K562 (cell line): ENCODE results near the gene ADTRP. TPM values are rescaled to one million over a fixed set of nuclear protein-coding genes. Genes with fewer than 3 reads are reported as not detected.

Source experiments
- ATAC-seq: fragments of 200-7000 bp; cut with Tn5 transposase; 3 replicates; pipeline ENCODE4 v1.9.1; 2020; ENCODE audit warnings: moderate library complexity
- BruUV-seq: library from RNA; stranded (reverse); fragments of 400-500 nt; replicated peaks from 2 replicates; lab custom pipeline; 2021; lab: Mats Ljungman, UMichigan
- CTCF ChIA-PET: fragments of 300-600 bp; formaldehyde crosslinking; extraction: SDS; loops from one replicate; lab custom pipeline; 2021; ENCODE audit warnings: low intra/inter-chr PET ratio; lab: Yijun Ruan, JAX
- POLR2A ChIA-PET: fragments of 300-600, 350-650 bp; sonication (Branson Sonifier 250); formaldehyde crosslinking; extraction: SDS; loops from one replicate; lab custom pipeline; 2021; ENCODE audit warnings: antibody characterized with exemption, inconsistent platforms; lab: Yijun Ruan, JAX
- DNase-seq, 4 experiments: peaks; one replicate each; pipeline versions ENCODE4 v3.0.0 to v3.0.0-alpha.2; 2011 to 2018; ENCODE audit warnings: low spot score in 3 of 4, mixed read lengths in 3 of 4; ENCODE audit errors: extremely low read depth in 1 of 4
- FAIRE-seq: peaks from 2 replicates; lab custom pipeline; 2011; peaks lifted over from hg19 to GRCh38; lab: Jason Lieb, UNC
- H2AFZ ChIP-seq: 2 replicates; pipeline ENCODE4 v1.6.0; 2011; ENCODE audit warnings: low read depth, low read length, control low read depth, inconsistent platforms
- H3K27ac ChIP-seq: fragments of 200-600 bp; 3 replicates; pipeline ENCODE4 v1.8.0; 2011; ENCODE audit warnings: low read depth, mild to moderate bottlenecking, control low read depth, inconsistent platforms, low read length, moderate library complexity, mixed read lengths; ENCODE audit errors: extremely low read depth
- H3K27me3 ChIP-seq, 2 experiments: fragments of 300-600 bp in 1 of 2; 2 replicates in 1 of 2; 3 replicates in 1 of 2; pipeline versions ENCODE4 v1.6.0 to v1.8.0; 2011; ENCODE audit warnings: inconsistent platforms in 2 of 2, low read length in 2 of 2, mild to moderate bottlenecking in 1 of 2, mixed read lengths in 1 of 2, moderate library complexity in 1 of 2; ENCODE audit not compliant: control insufficient read depth in 2 of 2, insufficient read depth in 2 of 2
- H3K36me3 ChIP-seq: fragments of 300-600 bp; 3 replicates; pipeline ENCODE4 v1.8.0; 2011; ENCODE audit warnings: mild to moderate bottlenecking, low read length, inconsistent platforms; ENCODE audit not compliant: control insufficient read depth, insufficient read depth
- H3K4me1 ChIP-seq, 2 experiments: fragments of 200-600 bp in 1 of 2; replicated peaks in 1 of 2; 2 replicates in 1 of 2; 3 replicates in 1 of 2; pipeline versions ENCODE4 v1.5.1 to v1.8.0; 2011; ENCODE audit warnings: inconsistent platforms in 2 of 2, low read length in 2 of 2, mild to moderate bottlenecking in 1 of 2, mixed read lengths in 1 of 2, moderate library complexity in 1 of 2; ENCODE audit not compliant: control insufficient read depth in 2 of 2, insufficient read depth in 2 of 2
- H3K4me2 ChIP-seq: 2 replicates; pipeline ENCODE4 v1.6.1; 2011; ENCODE audit warnings: low read length, control low read depth, inconsistent platforms, mixed read lengths; ENCODE audit not compliant: insufficient read depth
- H3K4me3 ChIP-seq: fragments of 200-600 bp; sonication (generic), shearing (Covaris generic); 2 replicates; pipeline ENCODE4 v1.5.1; 2016; ENCODE audit warnings: control low read depth, inconsistent platforms
- H3K79me2 ChIP-seq: fragments of 200-600 bp; 3 replicates; pipeline ENCODE4 v1.8.0; 2011; ENCODE audit warnings: low read length, inconsistent platforms; ENCODE audit not compliant: control insufficient read depth, insufficient read depth
- H3K9ac ChIP-seq, 2 experiments: 2 replicates each; pipeline versions ENCODE4 v1.6.0 to v1.6.1; 2011; ENCODE audit warnings: low read depth in 2 of 2, low read length in 2 of 2, control low read depth in 1 of 2, inconsistent platforms in 1 of 2, mild to moderate bottlenecking in 1 of 2, mixed read lengths in 1 of 2; ENCODE audit not compliant: insufficient read depth in 1 of 2
- H3K9me1 ChIP-seq: one replicate; pipeline ENCODE4 v1.6.0; 2011; ENCODE audit warnings: inconsistent platforms, mild to moderate bottlenecking, low read length, moderate library complexity; ENCODE audit not compliant: control insufficient read depth, insufficient read depth
- H3K9me3 ChIP-seq: replicated peaks from 2 replicates; pipeline ENCODE4 v1.5.1; 2011; ENCODE audit warnings: low read depth, low read length, inconsistent platforms; ENCODE audit not compliant: control insufficient read depth, insufficient read depth
- H4K20me1 ChIP-seq: replicated peaks from 2 replicates; pipeline ENCODE4 v1.6.1; 2011; ENCODE audit warnings: low read length, inconsistent platforms, mixed read lengths; ENCODE audit not compliant: control insufficient read depth, insufficient read depth
- BDP1 ChIP-seq: IDR thresholded peaks from 3 replicates; pipeline ENCODE4 v1.6.1; 2011; ENCODE audit not compliant: insufficient read length, insufficient read depth
- DNMT1 ChIP-seq: fragments of 450-650 bp; IDR thresholded peaks from 2 replicates; pipeline ENCODE4 v1.6.1; 2016; ENCODE audit warnings: antibody characterized with exemption, mild to moderate bottlenecking
- GATAD2A ChIP-seq: fragments of 450-650 bp; IDR thresholded peaks from 2 replicates; pipeline ENCODE4 v1.6.1; 2017
- MAFF ChIP-seq: IDR thresholded peaks from 2 replicates; pipeline ENCODE4 v1.6.1; 2012; ENCODE audit warnings: low read length, improper control_type of control experiment
- MCM3 ChIP-seq: fragments of 450-650 bp; IDR thresholded peaks from 2 replicates; pipeline ENCODE4 v1.6.1; 2016
- NFIC ChIP-seq: fragments of 450-650 bp; IDR thresholded peaks from 2 replicates; pipeline ENCODE4 v1.6.1; 2017; ENCODE audit warnings: mild to moderate bottlenecking, inconsistent platforms
- NR2C2 ChIP-seq, 2 experiments: fragments of 200-800 bp in 1 of 2; sonication (Bioruptor generic) in 1 of 2; sonication (generic) in 1 of 2; formaldehyde crosslinking in 1 of 2; IDR thresholded peaks; 2 replicates each; pipeline versions ENCODE4 v1.6.1 to v1.8.0; 2016 to 2022; ENCODE audit warnings: mild to moderate bottlenecking in 1 of 2, missing compliant biosample characterization in 1 of 2, missing genetic modification characterization in 1 of 2, missing genetic modification reagents in 1 of 2
- SAFB2 ChIP-seq: fragments of 200-400 bp; formaldehyde crosslinking; IDR thresholded peaks from 2 replicates; pipeline ENCODE4 v1.6.1; 2018; ENCODE audit warnings: borderline replicate concordance, low read length, low read depth, moderate library complexity; ENCODE audit not compliant: severe bottlenecking
- ZNF253 ChIP-seq: fragments of 250-450 bp; sonication (Bioruptor Pico); conservative IDR thresholded peaks from 2 replicates; pipeline ENCODE4 v1.6.1; 2021; ENCODE audit warnings: mild to moderate bottlenecking
- ZNF444 ChIP-seq: fragments of 250-450 bp; sonication (Bioruptor Pico); IDR thresholded peaks from 2 replicates; pipeline ENCODE4 v1.4.0; 2020; ENCODE audit warnings: mild to moderate bottlenecking, moderate library complexity
- ZNF449 ChIP-seq: fragments of 250-450 bp; sonication (Bioruptor Pico); IDR thresholded peaks from 2 replicates; pipeline ENCODE4 v1.8.0; 2022; ENCODE audit warnings: moderate library complexity, mild to moderate bottlenecking, inconsistent platforms
- ZNF551 ChIP-seq: fragments of 250-450 bp; sonication (Bioruptor Pico); IDR thresholded peaks from 2 replicates; pipeline ENCODE4 v1.5.0; 2021; ENCODE audit warnings: mild to moderate bottlenecking, moderate library complexity
- ZNF589 ChIP-seq: fragments of 200-800 bp; sonication (Bioruptor generic); IDR thresholded peaks from 2 replicates; pipeline ENCODE4 v1.6.1; 2016; ENCODE audit warnings: low read depth, missing genetic modification characterization, missing compliant biosample characterization
- ZNF77 ChIP-seq: fragments of 250-450 bp; sonication (Bioruptor Pico); IDR thresholded peaks from 2 replicates; pipeline ENCODE4 v1.5.0; 2020
- WGBS: fragments of 100-300 bp; shearing (Covaris generic); methylation state at CpG from one replicate; pipeline ENCODE4 v1.1.6; 2016; ENCODE audit warnings: low coverage, mixed read lengths; ENCODE audit not compliant: insufficient coverage; ENCODE audit errors: missing lambda C conversion rate; 5-methylcytosine and 5-hydroxymethylcytosine counted together
- in situ Hi-C: fragments of 300-500 bp; cut with MboI; formaldehyde crosslinking; loops from 4 replicates; pipeline ENCODE4 v1.15.0; 2018; ENCODE audit warnings: inconsistent platforms, mixed read lengths
- intact Hi-C: fragments of 100-400 bp; cut with micrococcal nuclease; formaldehyde crosslinking; loops from 2 replicates; pipeline ENCODE4 v1.14.2; 2022
- polyA plus RNA-seq, 8 experiments: library from polyadenylated mRNA; depleted of rRNA in 4 of 8; stranded (reverse) in 5 of 8; unstranded in 3 of 8; fragments of >200 nt; fragmentation: Nextera tagmentation in 2 of 8; fragmentation: Illumina TruSeq in 1 of 8; extraction: Ambion mirVana in 2 of 8; extraction: Trizol in 1 of 8; gene quantifications; 2 replicates each; pipeline versions ENCODE4 v1.2.1 to v1.2.3, GENCODE V29; 2011 to 2014; ENCODE audit warnings: inconsistent platforms in 1 of 8, missing spikeins in 1 of 8
- total RNA-seq, 7 experiments: library from RNA; depleted of rRNA in 6 of 7; stranded (reverse); fragments of >200 nt in 6 of 7; fragmentation: Illumina TruSeq in 2 of 7; extraction: Trizol in 2 of 7; gene quantifications; 2 replicates each; pipeline versions ENCODE4 v1.2.1 to v1.2.3, GENCODE V29; 2011 to 2021; ENCODE audit warnings: low replicate concordance in 1 of 7
- TF ChIP-seq, protein P1 (sequence below): fragments of 450-650 bp; IDR thresholded peaks from 2 replicates; pipeline ENCODE4 v1.6.1; 2016; ENCODE audit warnings: low read depth

ADTRP gene
- total and polyA plus RNA-seq, 9 of the 15 experiments (the other 6 are each of a cell fraction or from before 2014, with no cell fraction given) = 7.4 to 24.0 (median 13.6) TPM

DNA sequence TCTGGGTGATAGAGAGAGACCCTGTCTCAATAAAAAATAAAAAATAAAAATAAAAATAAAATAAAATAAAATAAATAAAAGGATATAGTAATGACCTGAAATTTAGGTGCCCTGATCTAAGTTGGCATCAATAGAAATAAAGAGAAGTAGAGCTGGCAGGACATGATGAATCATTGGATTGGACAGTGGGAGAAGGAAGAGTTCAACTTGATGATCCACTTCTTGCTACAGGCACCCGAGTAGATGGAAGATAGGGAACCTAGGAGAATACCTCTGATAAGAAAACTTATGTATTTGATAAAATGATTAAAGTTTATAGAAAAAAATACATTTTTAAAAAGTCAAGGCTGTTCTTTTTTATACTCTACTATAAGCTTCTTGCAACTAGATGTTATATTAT is 79.0 kb downstream of the ADTRP start:
- no peaks in the 10 kb centered on the region for H3K27me3 ChIP-seq
- no TSS peak for BruUV-seq
- intact Hi-C loops = loop anchor here (5.0 kb wide), 1 partner anchor 533 kb away; no protein-coding TSS in a partner anchor
- H3K4me3 ChIP-seq = no peak overlapping the region
- ChIA-PET POLR2A (no interaction called here), CTCF (interaction anchor here (1.1 to 1.9 kb wide), 3 partner anchors 310 to 590 kb away, joined by 3 to 4 read pairs (median 3); no protein-coding TSS in a partner anchor)
- H3K4me1 ChIP-seq = no peaks in the 10 kb centered on the region; a peak in 2 of 5 replicates
- DNase-seq (no peak), FAIRE-seq (no peak), ATAC-seq (no peak)
- H3K27ac ChIP-seq = no peak overlapping the region
- H3K9me1 ChIP-seq = no peaks in the 10 kb centered on the region
- peaks cover 2% of the 10 kb centered on the region; the same call in 1 of the 2 replicates for H3K9me3 ChIP-seq
- WGBS = 6% methylated on average over 1 of the region's 1 CpG
- in situ Hi-C loops = no loop called here
- H4K20me1 ChIP-seq = no peaks in the 10 kb centered on the region
- no peak overlapping the region for H3K4me2 ChIP-seq
- H2AFZ ChIP-seq = no peak overlapping the region
- H3K36me3 ChIP-seq = no peaks in the 10 kb centered on the region
- H3K9ac ChIP-seq = no peak overlapping the region
- H3K79me2 ChIP-seq = no peaks in the 10 kb centered on the region
- TF ChIP-seq ZNF551 (CRISPR knock-in tag) (no peak), NFIC (no peak), ZNF444 (CRISPR knock-in tag) (no peak), ZNF589 (CRISPR knock-in tag) (no peak), SAFB2 (no peak), BDP1 (no peak), ZNF77 (CRISPR knock-in tag) (no peak), ZNF449 (no peak), MAFF (no peak), NR2C2 (CRISPR knock-in tag; IDR thresholded peaks at IDR 0.05) (no peak), NR2C2 (tag; IDR thresholded peaks at IDR 0.05) (no peak), DNMT1 (no peak), ZNF253 (CRISPR knock-in tag) (no peak), MCM3 (no peak), GATAD2A (no peak)
- TF ChIP-seq, protein P1, sequence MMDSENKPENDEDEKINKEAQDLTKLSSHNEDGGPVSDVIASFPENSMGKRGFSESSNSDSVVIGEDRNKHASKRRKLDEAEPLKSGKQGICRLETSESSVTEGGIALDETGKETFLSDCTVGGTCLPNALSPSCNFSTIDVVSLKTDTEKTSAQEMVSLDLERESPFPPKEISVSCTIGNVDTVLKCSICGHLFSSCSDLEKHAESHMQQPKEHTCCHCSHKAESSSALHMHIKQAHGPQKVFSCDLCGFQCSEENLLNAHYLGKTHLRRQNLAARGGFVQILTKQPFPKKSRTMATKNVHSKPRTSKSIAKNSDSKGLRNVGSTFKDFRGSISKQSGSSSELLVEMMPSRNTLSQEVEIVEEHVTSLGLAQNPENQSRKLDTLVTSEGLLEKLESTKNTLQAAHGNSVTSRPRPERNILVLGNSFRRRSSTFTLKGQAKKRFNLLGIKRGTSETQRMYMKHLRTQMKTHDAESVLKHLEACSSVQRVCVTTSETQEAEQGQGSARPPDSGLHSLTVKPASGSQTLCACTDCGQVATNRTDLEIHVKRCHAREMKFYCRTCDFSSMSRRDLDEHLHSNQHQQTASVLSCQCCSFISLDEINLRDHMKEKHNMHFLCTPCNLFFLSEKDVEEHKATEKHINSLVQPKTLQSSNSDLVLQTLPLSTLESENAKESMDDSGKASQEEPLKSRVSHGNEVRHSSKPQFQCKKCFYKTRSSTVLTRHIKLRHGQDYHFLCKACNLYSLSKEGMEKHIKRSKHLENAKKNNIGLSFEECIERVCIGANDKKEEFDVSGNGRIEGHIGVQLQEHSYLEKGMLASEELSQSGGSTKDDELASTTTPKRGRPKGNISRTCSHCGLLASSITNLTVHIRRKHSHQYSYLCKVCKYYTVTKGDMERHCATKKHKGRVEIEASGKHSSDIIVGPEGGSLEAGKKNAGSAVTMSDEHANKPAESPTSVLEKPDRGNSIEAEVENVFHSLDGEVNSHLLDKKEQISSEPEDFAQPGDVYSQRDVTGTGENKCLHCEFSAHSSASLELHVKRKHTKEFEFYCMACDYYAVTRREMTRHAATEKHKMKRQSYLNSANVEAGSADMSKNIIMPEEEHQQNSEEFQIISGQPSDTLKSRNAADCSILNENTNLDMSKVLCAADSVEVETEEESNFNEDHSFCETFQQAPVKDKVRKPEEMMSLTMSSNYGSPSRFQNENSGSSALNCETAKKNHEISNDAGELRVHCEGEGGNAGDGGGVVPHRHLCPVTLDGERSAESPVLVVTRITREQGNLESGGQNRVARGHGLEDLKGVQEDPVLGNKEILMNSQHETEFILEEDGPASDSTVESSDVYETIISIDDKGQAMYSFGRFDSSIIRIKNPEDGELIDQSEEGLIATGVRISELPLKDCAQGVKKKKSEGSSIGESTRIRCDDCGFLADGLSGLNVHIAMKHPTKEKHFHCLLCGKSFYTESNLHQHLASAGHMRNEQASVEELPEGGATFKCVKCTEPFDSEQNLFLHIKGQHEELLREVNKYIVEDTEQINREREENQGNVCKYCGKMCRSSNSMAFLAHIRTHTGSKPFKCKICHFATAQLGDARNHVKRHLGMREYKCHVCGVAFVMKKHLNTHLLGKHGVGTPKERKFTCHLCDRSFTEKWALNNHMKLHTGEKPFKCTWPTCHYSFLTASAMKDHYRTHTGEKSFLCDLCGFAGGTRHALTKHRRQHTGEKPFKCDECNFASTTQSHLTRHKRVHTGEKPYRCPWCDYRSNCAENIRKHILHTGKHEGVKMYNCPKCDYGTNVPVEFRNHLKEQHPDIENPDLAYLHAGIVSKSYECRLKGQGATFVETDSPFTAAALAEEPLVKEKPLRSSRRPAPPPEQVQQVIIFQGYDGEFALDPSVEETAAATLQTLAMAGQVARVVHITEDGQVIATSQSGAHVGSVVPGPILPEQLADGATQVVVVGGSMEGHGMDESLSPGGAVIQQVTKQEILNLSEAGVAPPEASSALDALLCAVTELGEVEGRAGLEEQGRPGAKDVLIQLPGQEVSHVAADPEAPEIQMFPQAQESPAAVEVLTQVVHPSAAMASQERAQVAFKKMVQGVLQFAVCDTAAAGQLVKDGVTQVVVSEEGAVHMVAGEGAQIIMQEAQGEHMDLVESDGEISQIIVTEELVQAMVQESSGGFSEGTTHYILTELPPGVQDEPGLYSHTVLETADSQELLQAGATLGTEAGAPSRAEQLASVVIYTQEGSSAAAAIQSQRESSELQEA = no peak
